Stomach (tissue), 4 donors: Measurements from ENCODE around the gene WBP1.
A peak's percentile ranks its signal among the peaks of the same experiment; 100 is the strongest.

ENCODE experiments used
- EP300 ChIP-seq: sonication (generic); formaldehyde crosslinking; IDR thresholded peaks from one replicate; pipeline ENCODE4 v1.6.1; 2017; ENCODE audit warnings: antibody characterized with exemption
- POLR2AphosphoS5 ChIP-seq, 3 donors: sonication (generic); formaldehyde crosslinking; IDR thresholded peaks; one replicate each; pipeline ENCODE4 v1.6.1; 2016; ENCODE audit warnings: antibody characterized with exemption in 3 of 3
- TF ChIP-seq, protein P1 (sequence below), 7 experiments: fragments of 450-650 bp in 4 of 7; fragments of 200-600 bp in 3 of 7; sonication (generic) in 3 of 7; IDR thresholded peaks; one replicate each; pipeline ENCODE4 v1.5.1; 2016 to 2019; ENCODE audit warnings: antibody characterized with exemption in 7 of 7, control low read depth in 2 of 7, mild to moderate bottlenecking in 1 of 7

DNA sequence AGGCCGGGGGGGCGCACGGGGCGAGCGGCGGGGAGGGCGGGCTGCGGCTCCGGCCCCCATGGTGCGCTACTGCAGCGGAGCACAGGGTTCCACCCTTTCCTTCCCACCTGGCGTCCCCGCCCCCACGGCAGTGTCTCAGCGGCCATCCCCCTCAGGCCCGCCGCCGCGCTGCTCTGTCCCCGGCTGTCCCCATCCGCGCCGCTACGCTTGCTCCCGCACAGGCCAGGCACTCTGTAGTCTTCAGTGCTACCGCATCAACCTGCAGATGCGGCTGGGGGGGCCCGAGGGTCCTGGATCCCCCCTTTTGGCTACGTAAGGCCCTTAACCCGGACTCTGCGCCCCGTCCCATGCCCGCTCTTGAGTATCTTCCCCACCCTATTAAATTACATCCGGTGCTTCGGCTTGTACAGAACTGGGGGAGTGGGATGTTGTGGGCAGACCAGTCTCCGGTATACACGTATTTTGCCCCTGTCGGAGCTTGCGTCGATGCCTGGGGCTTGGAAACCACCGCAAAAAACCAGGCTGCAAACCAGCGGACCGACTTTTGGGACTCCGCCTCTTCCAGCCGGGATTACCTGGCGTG is 598 bp upstream of the WBP1 start:
- peak in 2 of 3 donors; percentile 66 to 85 for TF ChIP-seq POLR2AphosphoS5 (IDR thresholded peaks at IDR 0.05)
- TF ChIP-seq, protein P1, sequence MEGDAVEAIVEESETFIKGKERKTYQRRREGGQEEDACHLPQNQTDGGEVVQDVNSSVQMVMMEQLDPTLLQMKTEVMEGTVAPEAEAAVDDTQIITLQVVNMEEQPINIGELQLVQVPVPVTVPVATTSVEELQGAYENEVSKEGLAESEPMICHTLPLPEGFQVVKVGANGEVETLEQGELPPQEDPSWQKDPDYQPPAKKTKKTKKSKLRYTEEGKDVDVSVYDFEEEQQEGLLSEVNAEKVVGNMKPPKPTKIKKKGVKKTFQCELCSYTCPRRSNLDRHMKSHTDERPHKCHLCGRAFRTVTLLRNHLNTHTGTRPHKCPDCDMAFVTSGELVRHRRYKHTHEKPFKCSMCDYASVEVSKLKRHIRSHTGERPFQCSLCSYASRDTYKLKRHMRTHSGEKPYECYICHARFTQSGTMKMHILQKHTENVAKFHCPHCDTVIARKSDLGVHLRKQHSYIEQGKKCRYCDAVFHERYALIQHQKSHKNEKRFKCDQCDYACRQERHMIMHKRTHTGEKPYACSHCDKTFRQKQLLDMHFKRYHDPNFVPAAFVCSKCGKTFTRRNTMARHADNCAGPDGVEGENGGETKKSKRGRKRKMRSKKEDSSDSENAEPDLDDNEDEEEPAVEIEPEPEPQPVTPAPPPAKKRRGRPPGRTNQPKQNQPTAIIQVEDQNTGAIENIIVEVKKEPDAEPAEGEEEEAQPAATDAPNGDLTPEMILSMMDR (IDR thresholded peaks at IDR 0.05), result no peak
- TF ChIP-seq EP300, result no peak
